Lower lobe of right lung (tissue), 2 donors: ENCODE results near the gene APOF. TPM values are rescaled to one million over a fixed set of nuclear protein-coding genes. Genes with fewer than 3 reads are reported as not detected.

ENCODE experiments used
- ATAC-seq, 2 donors: fragments of 200-7000 bp; cut with Tn5 transposase; one replicate each; pipeline ENCODE4 v1.9.1; 2020 to 2022; ENCODE audit warnings: mild to moderate bottlenecking in 2 of 2, moderate library complexity in 2 of 2
- DNase-seq: peaks from one replicate; pipeline ENCODE4 v3.0.0-alpha.2; 2020
- H3K27ac ChIP-seq: fragments of 200-600 bp; one replicate; pipeline ENCODE4 v1.8.0; 2022
- H3K27me3 ChIP-seq: fragments of 200-600 bp; one replicate; pipeline ENCODE4 v1.8.0; 2022; ENCODE audit warnings: low read depth
- H3K36me3 ChIP-seq: fragments of 200-600 bp; one replicate; pipeline ENCODE4 v1.8.0; 2022; ENCODE audit warnings: mild to moderate bottlenecking
- H3K4me1 ChIP-seq: fragments of 200-600 bp; one replicate; pipeline ENCODE4 v1.8.0; 2022
- H3K4me3 ChIP-seq: fragments of 200-600 bp; one replicate; pipeline ENCODE4 v1.8.0; 2022; ENCODE audit warnings: mild to moderate bottlenecking
- H3K9me3 ChIP-seq: fragments of 200-600 bp; one replicate; pipeline ENCODE4 v1.8.0; 2022
- intact Hi-C: fragments of 100-400 bp; cut with DNase I; formaldehyde crosslinking; loops from one replicate; pipeline ENCODE4 v1.11.0; 2022
- total RNA-seq: library from RNA; stranded (reverse); fragmentation: NEBNext Ultra II Directional; extraction: Animal tissue kit (Norgen Biotek cat#: 25700); gene quantifications from one replicate; pipeline ENCODE4 v1.2.1, GENCODE V29; 2021
- TF ChIP-seq, protein P1 (sequence below): fragments of 200-600 bp; IDR thresholded peaks from one replicate; pipeline ENCODE4 v1.8.0; 2022; ENCODE audit warnings: antibody characterized with exemption, mild to moderate bottlenecking
- donor health status: DM: no; HTN: yes; CAD: no; lungs with severe emphysema.

The APOF gene
- total RNA-seq, 1 donor from 2014 or later, result not detected

DNA sequence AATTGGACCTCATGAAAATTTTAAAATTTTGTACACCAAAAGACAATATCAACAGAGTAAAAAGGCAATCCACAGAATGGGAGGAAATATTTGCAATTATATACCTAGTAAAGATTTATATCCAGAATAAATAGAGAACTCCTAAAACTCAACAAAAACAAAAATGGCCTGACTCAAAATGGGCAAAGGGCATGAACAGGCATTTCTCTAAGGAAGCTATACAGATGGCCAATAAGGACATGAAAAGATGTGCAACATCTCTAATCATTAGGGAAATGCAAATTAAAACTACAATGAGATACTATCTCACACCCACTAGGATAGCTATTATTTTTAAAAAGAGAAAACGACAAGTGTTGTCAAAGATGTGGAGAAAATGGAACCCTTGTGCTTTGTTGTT lies 10.9 kb upstream of the APOF start:
- Histone ChIP-seq H3K4me1 (peaks cover 7% of the 10 kb centered on the region), H3K27me3 (no peaks in the 10 kb centered on the region), H3K9me3 (no peaks in the 10 kb centered on the region), H3K36me3 (no peaks in the 10 kb centered on the region), H3K27ac (no peak overlapping the region), H3K4me3 (no peak overlapping the region)
- DNase-seq (no peak), ATAC-seq (no peak)
- intact Hi-C loops, result no loop called here
- TF ChIP-seq, protein P1, sequence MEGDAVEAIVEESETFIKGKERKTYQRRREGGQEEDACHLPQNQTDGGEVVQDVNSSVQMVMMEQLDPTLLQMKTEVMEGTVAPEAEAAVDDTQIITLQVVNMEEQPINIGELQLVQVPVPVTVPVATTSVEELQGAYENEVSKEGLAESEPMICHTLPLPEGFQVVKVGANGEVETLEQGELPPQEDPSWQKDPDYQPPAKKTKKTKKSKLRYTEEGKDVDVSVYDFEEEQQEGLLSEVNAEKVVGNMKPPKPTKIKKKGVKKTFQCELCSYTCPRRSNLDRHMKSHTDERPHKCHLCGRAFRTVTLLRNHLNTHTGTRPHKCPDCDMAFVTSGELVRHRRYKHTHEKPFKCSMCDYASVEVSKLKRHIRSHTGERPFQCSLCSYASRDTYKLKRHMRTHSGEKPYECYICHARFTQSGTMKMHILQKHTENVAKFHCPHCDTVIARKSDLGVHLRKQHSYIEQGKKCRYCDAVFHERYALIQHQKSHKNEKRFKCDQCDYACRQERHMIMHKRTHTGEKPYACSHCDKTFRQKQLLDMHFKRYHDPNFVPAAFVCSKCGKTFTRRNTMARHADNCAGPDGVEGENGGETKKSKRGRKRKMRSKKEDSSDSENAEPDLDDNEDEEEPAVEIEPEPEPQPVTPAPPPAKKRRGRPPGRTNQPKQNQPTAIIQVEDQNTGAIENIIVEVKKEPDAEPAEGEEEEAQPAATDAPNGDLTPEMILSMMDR, result no peak

DNA sequence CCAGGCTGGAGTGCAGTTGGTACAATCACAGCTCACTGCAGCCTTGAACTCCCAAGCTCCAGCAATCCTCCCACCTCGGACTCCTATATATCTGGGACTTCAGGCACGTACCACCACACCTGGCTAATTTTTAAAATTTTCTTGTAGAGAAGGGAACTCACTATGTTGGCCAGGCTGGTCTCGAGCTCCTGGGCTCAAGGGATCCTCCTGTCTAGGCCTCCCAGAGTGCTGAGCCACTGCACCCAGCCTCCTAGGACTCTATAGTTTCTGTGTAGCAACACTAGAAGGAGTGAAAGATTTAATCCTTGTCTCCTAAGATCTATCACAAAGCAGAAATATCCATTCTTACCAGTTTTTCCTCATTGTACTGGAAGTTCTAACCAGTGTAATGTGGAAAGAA lies 4.3 kb upstream of the APOF start:
- Histone ChIP-seq H3K9me3 (no peaks in the 10 kb centered on the region), H3K27me3 (no peaks in the 10 kb centered on the region), H3K27ac (no peak overlapping the region), H3K4me3 (no peak overlapping the region), H3K36me3 (no peaks in the 10 kb centered on the region), H3K4me1 (no peaks in the 10 kb centered on the region)
- DNase-seq (no peak), ATAC-seq (no peak)
- intact Hi-C loops, result no loop called here
- TF ChIP-seq, protein P1, result no peak

DNA sequence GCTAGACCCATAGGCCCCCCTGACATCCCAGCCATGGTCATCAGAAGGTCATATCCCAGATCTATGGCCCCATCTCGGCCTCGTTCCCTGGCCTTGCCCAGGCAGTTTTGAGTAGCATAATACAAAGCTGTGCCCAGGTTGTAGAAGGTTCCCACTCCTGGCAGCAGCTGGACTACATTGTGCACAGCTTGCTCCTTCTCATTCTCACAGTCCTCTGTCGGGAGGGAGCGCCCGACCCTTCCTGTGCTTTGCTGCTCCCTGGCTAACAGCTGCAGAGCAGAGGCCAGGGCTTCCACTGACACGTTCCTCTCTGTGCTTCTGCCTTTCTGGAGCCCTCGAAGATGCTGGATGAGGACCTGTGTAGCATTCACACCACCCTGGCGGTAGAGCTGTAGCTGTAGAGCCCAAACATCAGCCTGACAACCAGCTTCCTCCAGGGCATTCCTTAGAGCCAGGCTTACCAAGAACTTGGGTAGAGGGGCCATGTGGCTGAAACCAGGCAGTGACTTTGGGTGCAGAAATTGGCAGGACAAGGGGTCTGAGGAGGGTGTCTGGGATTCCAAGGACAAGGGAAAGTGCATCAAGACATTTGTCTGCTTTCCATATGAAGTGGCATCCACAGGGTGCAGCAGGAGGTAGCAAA lies 1.0 kb downstream of the APOF start:
- no peak overlapping the region for H3K4me3 ChIP-seq
- DNase-seq (no peak), ATAC-seq (no peak)
- no peaks in the 10 kb centered on the region for H3K9me3 ChIP-seq
- TF ChIP-seq, protein P1, result no peak
- intact Hi-C loops, result no loop called here
- H3K36me3 ChIP-seq, result peaks cover 7% of the 10 kb centered on the region
- H3K27ac ChIP-seq, result no peak overlapping the region
- H3K4me1 ChIP-seq, result peaks cover 21% of the 10 kb centered on the region
- no peaks in the 10 kb centered on the region for H3K27me3 ChIP-seq

DNA sequence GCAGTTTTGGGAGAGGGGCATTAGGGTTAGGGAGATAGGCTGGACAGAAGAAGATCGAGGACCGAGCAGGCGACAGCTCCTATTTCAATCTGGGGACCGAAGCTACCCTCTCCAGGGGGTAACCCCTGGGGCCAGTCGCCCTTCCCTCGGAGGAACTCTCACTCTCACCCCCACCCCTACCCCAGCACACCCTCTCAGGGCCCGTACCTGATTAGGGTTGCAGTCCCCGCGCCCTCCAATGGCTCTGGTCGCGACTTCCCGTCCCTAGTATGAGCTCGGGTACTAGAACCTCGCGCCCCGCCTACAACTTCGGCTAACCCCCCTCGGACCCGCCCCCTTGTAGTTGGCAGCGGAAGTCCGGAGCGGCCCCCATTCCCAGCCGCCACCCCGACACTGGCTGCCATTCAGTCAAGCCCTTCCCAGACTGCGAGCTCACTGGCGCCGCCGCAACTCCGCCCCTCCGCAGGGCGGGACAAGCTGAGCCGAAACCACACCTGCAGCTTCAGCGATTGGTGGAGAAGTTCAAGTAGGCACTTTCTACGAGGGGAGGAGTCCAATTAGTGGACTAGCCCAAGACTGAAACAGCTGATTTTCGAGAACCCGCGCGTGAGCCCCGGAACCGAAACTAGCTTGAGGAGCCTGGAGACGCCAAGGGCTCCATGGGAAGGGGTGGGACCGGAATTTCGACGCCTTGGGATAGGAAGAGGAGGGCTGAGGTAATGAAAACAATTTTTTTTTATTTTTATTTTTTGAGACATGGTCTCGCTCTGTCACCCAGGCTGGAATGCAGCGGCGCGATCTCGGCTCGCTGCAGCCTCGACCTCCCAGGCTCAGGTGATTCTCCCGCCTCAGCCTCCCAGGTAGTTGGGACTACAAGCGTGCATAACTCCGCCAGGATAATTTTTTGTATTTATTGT lies 2.5 kb downstream of the APOF start, which contains the start of gene STAT2:
Gene STAT2, minus strand, starts transcription at position 257 of the 917 bp plus-strand sequence. CDS start 3,536 bp downstream, outside the sequence.
- ATAC-seq (peak; percentile 99), DNase-seq (peak; percentile 99)
- H3K9me3 ChIP-seq, result no peaks in the 10 kb centered on the region
- H3K4me3 ChIP-seq, result peak within 1 kb of the TSS; percentile 77
- H3K36me3 ChIP-seq, result peaks cover 22% of the 10 kb centered on the region
- H3K4me1 ChIP-seq, result peaks cover 21% of the 10 kb centered on the region
- intact Hi-C loops, result no loop called here
- H3K27ac ChIP-seq, result peak within 1 kb of the TSS; percentile 95
- TF ChIP-seq, protein P1, result no peak
- no peaks in the 10 kb centered on the region for H3K27me3 ChIP-seq

DNA sequence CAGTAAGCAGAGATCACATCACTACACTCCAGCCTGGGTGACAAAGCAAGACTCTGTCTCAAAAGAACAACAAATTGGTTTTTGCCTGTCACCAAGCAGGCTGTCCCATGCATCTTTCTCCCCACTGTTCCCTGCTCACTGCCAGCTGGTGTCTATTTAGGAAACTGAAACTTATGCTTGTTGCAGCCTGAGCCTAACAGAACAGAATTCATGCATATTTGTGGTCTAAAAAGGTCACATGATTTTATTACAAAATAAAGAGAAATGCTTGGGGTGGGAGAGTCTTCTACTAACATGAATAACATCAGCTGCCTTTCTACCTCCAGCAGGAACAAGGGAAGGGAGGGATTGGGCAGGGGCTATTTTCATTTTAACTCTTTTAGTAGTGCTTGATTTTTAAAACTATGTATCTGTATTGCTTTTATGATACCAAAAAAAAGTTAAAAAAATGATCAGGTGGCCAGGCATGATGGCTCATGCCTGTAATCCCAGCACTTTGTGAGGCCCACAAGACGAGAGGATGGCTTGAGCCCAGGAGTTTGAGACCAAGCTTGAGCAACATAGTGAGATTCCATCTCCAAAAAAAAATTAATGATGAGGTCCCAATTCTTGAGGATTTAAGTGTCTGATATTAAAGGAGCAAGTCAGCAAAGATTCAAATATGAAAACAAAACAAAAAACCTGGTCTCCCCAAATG lies 3.7 kb downstream of the APOF start:
- peak overlapping the region; percentile 95 for H3K27ac ChIP-seq
- intact Hi-C loops, result no loop called here
- TF ChIP-seq, protein P1, result no peak
- H3K4me3 ChIP-seq, result peak overlapping the region; percentile 77
- DNase-seq (no peak), ATAC-seq (no peak)
- peaks cover 21% of the 10 kb centered on the region for H3K4me1 ChIP-seq
- no peaks in the 10 kb centered on the region for H3K9me3 ChIP-seq
- peaks cover 33% of the 10 kb centered on the region for H3K36me3 ChIP-seq
- no peaks in the 10 kb centered on the region for H3K27me3 ChIP-seq
